HG03442 (cell line): Measurements from ENCODE around the gene GARNL3.

Source experiments
- ATAC-seq: cut with Tn5 transposase; IDR thresholded peaks from one replicate; pipeline ENCODE4 v1.9.1; 2021; ENCODE audit warnings: mild to moderate bottlenecking, moderate library complexity; ENCODE audit not compliant: unreplicated experiment

The GARNL3 gene

GRCh38 chr9:127269449-127269848 is 4.9 kb downstream of the GARNL3 start:
- no peak for ATAC-seq

- no peak for ATAC-seq
Observed at GRCh38 chr9:127273326-127273725, 8.8 kb downstream of the GARNL3 start.

- ATAC-seq, result no peak
Observed at GRCh38 chr9:127277099-127277498, 12.5 kb downstream of the GARNL3 start.

- no peak for ATAC-seq
Observed at GRCh38 chr9:127277770-127278169, 13.2 kb downstream of the GARNL3 start.

- ATAC-seq, result no peak
Observed at GRCh38 chr9:127278372-127278771, 13.8 kb downstream of the GARNL3 start.

GRCh38 chr9:127279717-127280285 is 15.2 kb downstream of the GARNL3 start:
- ATAC-seq, result no peak

GRCh38 chr9:127280880-127281660 is 16.5 kb downstream of the GARNL3 start:
- ATAC-seq, result no peak

GRCh38 chr9:127281891-127282290 is 17.3 kb downstream of the GARNL3 start:
- ATAC-seq, result no peak

GRCh38 chr9:127282611-127283010 is 18.0 kb downstream of the GARNL3 start:
- no peak for ATAC-seq

GRCh38 chr9:127283135-127283534 is 18.6 kb downstream of the GARNL3 start:
- ATAC-seq, result no peak

GRCh38 chr9:127283917-127284497 is 19.4 kb downstream of the GARNL3 start:
- ATAC-seq, result no peak

- no peak for ATAC-seq
Observed at GRCh38 chr9:127285965-127286364, 21.4 kb downstream of the GARNL3 start.

- no peak for ATAC-seq
Observed at GRCh38 chr9:127290561-127291065, 26.0 kb downstream of the GARNL3 start.

- no peak for ATAC-seq
Observed at GRCh38 chr9:127291246-127291778, 26.7 kb downstream of the GARNL3 start.

GRCh38 chr9:127292415-127292814 is 27.8 kb downstream of the GARNL3 start:
- no peak for ATAC-seq

- ATAC-seq, result no peak
Observed at GRCh38 chr9:127293328-127293727, 28.8 kb downstream of the GARNL3 start.

- no peak for ATAC-seq
Observed at GRCh38 chr9:127293767-127294166, 29.2 kb downstream of the GARNL3 start.

GRCh38 chr9:127295005-127295404 is 30.4 kb downstream of the GARNL3 start:
- no peak for ATAC-seq

- ATAC-seq, result no peak
Observed at GRCh38 chr9:127300886-127301447, 36.4 kb downstream of the GARNL3 start.

- ATAC-seq, result no peak
Observed at GRCh38 chr9:127303830-127304229, 39.3 kb downstream of the GARNL3 start.

GRCh38 chr9:127305206-127305837 is 40.7 kb downstream of the GARNL3 start:
- no peak for ATAC-seq
